GM23338 (cell line): ENCODE measurements around the gene IQCE. TPM values are rescaled to one million over a fixed set of nuclear protein-coding genes. Genes with fewer than 3 reads are reported as not detected.
A peak's percentile ranks its signal among the peaks of the same experiment; 100 is the strongest.

Experiments used
- ATAC-seq: fragments of 200-7000 bp; cut with Tn5 transposase; 3 replicates; pipeline ENCODE4 v1.9.1; 2020
- DNase-seq: peaks from one replicate; pipeline ENCODE4 v3.0.0-alpha.2; 2015; ENCODE audit warnings: low spot score
- H2AFZ ChIP-seq: fragments of 200-600 bp; sonication (generic); 2 replicates; pipeline ENCODE4 v1.8.0; 2016; ENCODE audit warnings: antibody characterized with exemption, mild to moderate bottlenecking, moderate library complexity
- H3F3A ChIP-seq: fragments of 200-600 bp; sonication (generic); replicated peaks from 2 replicates; pipeline ENCODE4 v1.8.0; 2017; ENCODE audit warnings: antibody characterized with exemption, mixed run types, low read depth
- H3K27ac ChIP-seq: fragments of 200-600 bp; sonication (generic); 2 replicates; pipeline ENCODE4 v1.6.1; 2016; ENCODE audit warnings: low read depth
- H3K27me3 ChIP-seq: fragments of 200-600 bp; sonication (generic); 2 replicates; pipeline ENCODE4 v1.8.0; 2016; ENCODE audit warnings: mild to moderate bottlenecking, mixed run types, moderate library complexity; ENCODE audit not compliant: insufficient read depth
- H3K36me3 ChIP-seq: fragments of 200-600 bp; sonication (generic); 2 replicates; pipeline ENCODE4 v1.8.0; 2016; ENCODE audit warnings: mild to moderate bottlenecking; ENCODE audit not compliant: insufficient read depth
- H3K4me1 ChIP-seq: fragments of 200-600 bp; sonication (generic); 2 replicates; pipeline ENCODE4 v1.8.0; 2016; ENCODE audit warnings: mild to moderate bottlenecking, moderate library complexity; ENCODE audit not compliant: insufficient read depth
- H3K4me2 ChIP-seq: fragments of 200-600 bp; sonication (generic); 2 replicates; pipeline ENCODE4 v1.7.1; 2017; ENCODE audit warnings: mixed run types
- H3K4me3 ChIP-seq: fragments of 200-600 bp; sonication (generic); 2 replicates; pipeline ENCODE4 v1.6.1; 2016; ENCODE audit warnings: mixed run types
- H3K79me2 ChIP-seq: fragments of 200-600 bp; sonication (generic); replicated peaks from 2 replicates; pipeline ENCODE4 v1.8.0; 2017; ENCODE audit warnings: mild to moderate bottlenecking; ENCODE audit not compliant: insufficient read depth
- H3K9me2 ChIP-seq: fragments of 200-600 bp; sonication (generic); 2 replicates; pipeline ENCODE4 v1.8.0; 2017; ENCODE audit not compliant: insufficient read depth
- H4K20me1 ChIP-seq: fragments of 200-600 bp; sonication (generic); replicated peaks from 2 replicates; pipeline ENCODE4 v1.8.0; 2017; ENCODE audit warnings: mild to moderate bottlenecking; ENCODE audit not compliant: insufficient read depth
- H3K27ac Mint-ChIP-seq: 2 replicates; pipeline ENCODE4 v1.8.0; 2020; ENCODE audit warnings: inconsistent platforms, mild to moderate bottlenecking, moderate library complexity, mixed read lengths
- H3K27me3 Mint-ChIP-seq: 3 replicates; pipeline ENCODE4 v1.8.0; 2022; ENCODE audit warnings: low read depth, mild to moderate bottlenecking, moderate library complexity, mixed read lengths, inconsistent platforms; ENCODE audit not compliant: insufficient read depth, poor library complexity
- H3K36me3 Mint-ChIP-seq: 3 replicates; pipeline ENCODE4 v1.8.0; 2021; ENCODE audit warnings: low read depth, mild to moderate bottlenecking, inconsistent platforms, moderate library complexity, mixed read lengths
- H3K4me1 Mint-ChIP-seq: 3 replicates; pipeline ENCODE4 v1.8.0; 2020; ENCODE audit warnings: mild to moderate bottlenecking, inconsistent platforms, mixed read lengths
- H3K4me3 Mint-ChIP-seq: 3 replicates; pipeline ENCODE4 v1.8.0; 2021; ENCODE audit warnings: moderate library complexity, mild to moderate bottlenecking, inconsistent platforms, mixed read lengths
- H3K9me3 Mint-ChIP-seq: 3 replicates; pipeline ENCODE4 v1.8.0; 2020; ENCODE audit warnings: moderate library complexity, mild to moderate bottlenecking, inconsistent platforms, mixed read lengths
- CREB1 ChIP-seq: fragments of 250-450 bp; sonication (Bioruptor Pico); IDR thresholded peaks from 2 replicates; pipeline ENCODE4 v1.5.0; 2020; ENCODE audit warnings: low read depth, mild to moderate bottlenecking, moderate library complexity
- EZH2phosphoT487 ChIP-seq: fragments of 200-600 bp; sonication (generic); IDR thresholded peaks from one replicate; pipeline ENCODE4 v1.8.1; 2018; ENCODE audit warnings: antibody characterized with exemption; ENCODE audit not compliant: unreplicated experiment
- JUNB ChIP-seq: IDR thresholded peaks from one replicate; pipeline ENCODE4 v1.6.1; 2016; ENCODE audit warnings: antibody characterized with exemption; ENCODE audit not compliant: unreplicated experiment
- NANOG ChIP-seq: IDR thresholded peaks from 2 replicates; pipeline ENCODE4 v1.6.1; 2016; ENCODE audit warnings: antibody characterized with exemption, borderline replicate concordance
- STAT1 ChIP-seq: IDR thresholded peaks from one replicate; pipeline ENCODE4 v1.6.1; 2016; ENCODE audit warnings: antibody characterized with exemption; ENCODE audit not compliant: unreplicated experiment
- ZNF114 ChIP-seq: fragments of 250-450 bp; sonication (Bioruptor Pico); IDR thresholded peaks from 2 replicates; pipeline ENCODE4 v1.5.0; 2020; ENCODE audit warnings: mild to moderate bottlenecking, moderate library complexity
- ZNF331 ChIP-seq: fragments of 250-450 bp; sonication (Bioruptor Pico); IDR thresholded peaks from 2 replicates; pipeline ENCODE4 v1.5.0; 2020; ENCODE audit warnings: low read depth, mild to moderate bottlenecking, moderate library complexity
- polyA plus RNA-seq: library from polyadenylated mRNA; unstranded; fragments of >200 nt; fragmentation: Nextera tagmentation; extraction: Ambion mirVana; gene quantifications from 2 replicates; pipeline ENCODE4 v1.2.1, GENCODE V29; 2016
- total RNA-seq: library from RNA; depleted of rRNA; stranded (reverse); fragments of >200 nt; shearing (Covaris generic); gene quantifications from 2 replicates; pipeline ENCODE4 v1.2.3, GENCODE V29; 2014
- TF ChIP-seq, protein P1 (sequence below): IDR thresholded peaks from one replicate; pipeline ENCODE4 v1.6.1; 2018; ENCODE audit warnings: antibody characterized with exemption; ENCODE audit not compliant: unreplicated experiment
- TF ChIP-seq, protein P2 (sequence below), 2 experiments: fragments of 200-600 bp in 1 of 2; sonication (generic) in 1 of 2; conservative IDR thresholded peaks; 2 replicates each; pipeline versions ENCODE4 v1.5.1 to v1.6.1; 2016 to 2017; ENCODE audit warnings: antibody characterized with exemption in 2 of 2, low read depth in 2 of 2, mild to moderate bottlenecking in 2 of 2, moderate library complexity in 1 of 2

IQCE gene
- total and polyA plus RNA-seq, 2 experiments from 2014 or later: 5.0 to 7.7 TPM

DNA sequence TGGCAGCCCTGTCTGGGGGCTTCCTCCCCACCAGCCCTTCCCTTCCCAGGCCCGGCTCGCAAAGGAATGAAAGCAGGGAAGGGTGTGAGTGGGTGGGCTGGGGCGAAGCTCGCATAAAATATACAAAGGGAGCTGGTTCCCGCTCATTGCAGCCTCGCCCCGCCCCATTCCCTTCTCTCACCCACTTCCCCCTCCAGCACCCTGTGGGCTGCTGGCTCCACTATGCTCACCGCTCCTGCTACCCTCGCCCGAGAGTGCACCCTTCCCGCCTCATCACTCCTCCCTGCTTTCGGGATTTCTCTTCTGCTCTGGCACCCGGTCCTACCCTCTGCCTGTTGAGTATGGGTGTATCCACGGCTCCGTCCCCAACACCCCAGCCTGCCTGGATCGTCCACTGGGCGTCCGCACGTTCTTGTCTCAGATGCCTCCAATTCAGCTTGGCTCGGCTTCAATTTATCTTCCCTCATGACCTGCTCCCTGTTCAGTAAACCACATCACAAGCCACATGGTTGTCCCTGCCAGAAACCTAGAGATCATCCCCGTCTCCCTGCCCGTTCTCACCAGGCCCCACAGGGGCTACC, 58.6 kb downstream of the IQCE start:
- Histone ChIP-seq H2AFZ (peak overlapping the region; percentile 94), H3K27me3 (no peaks in the 10 kb centered on the region), H3K27ac (no peak overlapping the region), H4K20me1 (no peaks in the 10 kb centered on the region), H3K4me2 (peak overlapping the region; percentile 55; the same call in 1 of the 2 replicates), H3K79me2 (no peaks in the 10 kb centered on the region), H3K9me2 (no peaks in the 10 kb centered on the region), H3K4me1 (peaks cover 17% of the 10 kb centered on the region), H3K36me3 (no peaks in the 10 kb centered on the region), H3F3A (peaks cover 14% of the 10 kb centered on the region; the same call in 1 of the 2 replicates), H3K4me3 (no peak overlapping the region)
- TF ChIP-seq ZNF114: no peak
- no peak for TF ChIP-seq NANOG
- no peak for TF ChIP-seq CREB1 (CRISPR knock-in tag)
- TF ChIP-seq JUNB: no peak
- no peak for TF ChIP-seq EZH2phosphoT487
- TF ChIP-seq, protein P1, sequence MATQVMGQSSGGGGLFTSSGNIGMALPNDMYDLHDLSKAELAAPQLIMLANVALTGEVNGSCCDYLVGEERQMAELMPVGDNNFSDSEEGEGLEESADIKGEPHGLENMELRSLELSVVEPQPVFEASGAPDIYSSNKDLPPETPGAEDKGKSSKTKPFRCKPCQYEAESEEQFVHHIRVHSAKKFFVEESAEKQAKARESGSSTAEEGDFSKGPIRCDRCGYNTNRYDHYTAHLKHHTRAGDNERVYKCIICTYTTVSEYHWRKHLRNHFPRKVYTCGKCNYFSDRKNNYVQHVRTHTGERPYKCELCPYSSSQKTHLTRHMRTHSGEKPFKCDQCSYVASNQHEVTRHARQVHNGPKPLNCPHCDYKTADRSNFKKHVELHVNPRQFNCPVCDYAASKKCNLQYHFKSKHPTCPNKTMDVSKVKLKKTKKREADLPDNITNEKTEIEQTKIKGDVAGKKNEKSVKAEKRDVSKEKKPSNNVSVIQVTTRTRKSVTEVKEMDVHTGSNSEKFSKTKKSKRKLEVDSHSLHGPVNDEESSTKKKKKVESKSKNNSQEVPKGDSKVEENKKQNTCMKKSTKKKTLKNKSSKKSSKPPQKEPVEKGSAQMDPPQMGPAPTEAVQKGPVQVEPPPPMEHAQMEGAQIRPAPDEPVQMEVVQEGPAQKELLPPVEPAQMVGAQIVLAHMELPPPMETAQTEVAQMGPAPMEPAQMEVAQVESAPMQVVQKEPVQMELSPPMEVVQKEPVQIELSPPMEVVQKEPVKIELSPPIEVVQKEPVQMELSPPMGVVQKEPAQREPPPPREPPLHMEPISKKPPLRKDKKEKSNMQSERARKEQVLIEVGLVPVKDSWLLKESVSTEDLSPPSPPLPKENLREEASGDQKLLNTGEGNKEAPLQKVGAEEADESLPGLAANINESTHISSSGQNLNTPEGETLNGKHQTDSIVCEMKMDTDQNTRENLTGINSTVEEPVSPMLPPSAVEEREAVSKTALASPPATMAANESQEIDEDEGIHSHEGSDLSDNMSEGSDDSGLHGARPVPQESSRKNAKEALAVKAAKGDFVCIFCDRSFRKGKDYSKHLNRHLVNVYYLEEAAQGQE: no peak
- no peak for TF ChIP-seq STAT1
- TF ChIP-seq, protein P2, sequence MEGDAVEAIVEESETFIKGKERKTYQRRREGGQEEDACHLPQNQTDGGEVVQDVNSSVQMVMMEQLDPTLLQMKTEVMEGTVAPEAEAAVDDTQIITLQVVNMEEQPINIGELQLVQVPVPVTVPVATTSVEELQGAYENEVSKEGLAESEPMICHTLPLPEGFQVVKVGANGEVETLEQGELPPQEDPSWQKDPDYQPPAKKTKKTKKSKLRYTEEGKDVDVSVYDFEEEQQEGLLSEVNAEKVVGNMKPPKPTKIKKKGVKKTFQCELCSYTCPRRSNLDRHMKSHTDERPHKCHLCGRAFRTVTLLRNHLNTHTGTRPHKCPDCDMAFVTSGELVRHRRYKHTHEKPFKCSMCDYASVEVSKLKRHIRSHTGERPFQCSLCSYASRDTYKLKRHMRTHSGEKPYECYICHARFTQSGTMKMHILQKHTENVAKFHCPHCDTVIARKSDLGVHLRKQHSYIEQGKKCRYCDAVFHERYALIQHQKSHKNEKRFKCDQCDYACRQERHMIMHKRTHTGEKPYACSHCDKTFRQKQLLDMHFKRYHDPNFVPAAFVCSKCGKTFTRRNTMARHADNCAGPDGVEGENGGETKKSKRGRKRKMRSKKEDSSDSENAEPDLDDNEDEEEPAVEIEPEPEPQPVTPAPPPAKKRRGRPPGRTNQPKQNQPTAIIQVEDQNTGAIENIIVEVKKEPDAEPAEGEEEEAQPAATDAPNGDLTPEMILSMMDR (conservative IDR thresholded peaks at IDR 0.05; ENCODE audit: low read depth in 2 of 2): no peak
- peak; percentile 14 for ATAC-seq
- DNase-seq: no peak
- Mint-ChIP-seq H3K27me3 (peaks cover 21% of the 10 kb centered on the region), H3K4me1 (peaks cover 47% of the 10 kb centered on the region), H3K4me3 (peak overlapping the region; percentile 8; the same call in 1 of the 3 replicates), H3K9me3 (no peaks in the 10 kb centered on the region), H3K36me3 (no peaks in the 10 kb centered on the region), H3K27ac (peak overlapping the region; percentile 59)

DNA sequence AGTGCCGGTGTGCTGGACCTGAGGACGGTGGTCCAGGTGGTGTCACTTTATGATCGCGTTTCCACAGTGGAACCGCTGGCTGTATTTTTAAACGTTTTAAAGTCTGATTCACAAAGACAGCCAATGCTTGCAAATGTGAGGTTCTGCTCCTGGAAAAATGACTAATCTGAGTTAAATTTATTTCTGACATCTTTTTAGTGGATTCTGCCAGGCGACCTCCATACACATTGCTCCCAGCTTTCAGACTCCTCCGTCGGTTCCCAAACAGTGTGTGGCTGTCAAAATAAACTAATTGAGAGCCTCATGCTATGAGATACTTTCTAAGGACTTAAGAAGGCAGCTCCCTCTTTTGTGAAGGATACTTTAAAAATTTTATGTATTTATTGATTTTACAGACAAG, 60.3 kb downstream of the IQCE start:
- Histone ChIP-seq H3F3A (peaks cover 14% of the 10 kb centered on the region; the same call in 1 of the 2 replicates), H3K9me2 (no peaks in the 10 kb centered on the region), H3K4me1 (peaks cover 17% of the 10 kb centered on the region), H2AFZ (no peak overlapping the region), H3K79me2 (no peaks in the 10 kb centered on the region), H3K4me2 (no peak overlapping the region), H4K20me1 (no peaks in the 10 kb centered on the region), H3K27ac (0 out of 2 replicates have a peak overlapping the region, but pooled peaks have one; percentile 45), H3K4me3 (no peak overlapping the region), H3K27me3 (no peaks in the 10 kb centered on the region), H3K36me3 (no peaks in the 10 kb centered on the region)
- no peak overlapping the region for H3K27ac Mint-ChIP-seq
- ATAC-seq: no peak
- TF ChIP-seq ZNF331 (CRISPR knock-in tag): no peak
- no peak for TF ChIP-seq ZNF114
- TF ChIP-seq, protein P1: no peak
- TF ChIP-seq, protein P2 (conservative IDR thresholded peaks at IDR 0.05; ENCODE audit: low read depth in 2 of 2): no peak
- no peak for TF ChIP-seq JUNB
- no peak for TF ChIP-seq EZH2phosphoT487
- H3K4me1 Mint-ChIP-seq: peaks cover 35% of the 10 kb centered on the region
- no peaks in the 10 kb centered on the region for H3K9me3 Mint-ChIP-seq
- no peak overlapping the region for H3K4me3 Mint-ChIP-seq
- DNase-seq: no peak
- H3K27me3 Mint-ChIP-seq: peaks cover 10% of the 10 kb centered on the region
- H3K36me3 Mint-ChIP-seq: no peaks in the 10 kb centered on the region
